ENCODE results near the gene CTAGE4. TPM values are rescaled to one million over a fixed set of nuclear protein-coding genes. Genes with fewer than 3 reads are reported as not detected.
"Not testable (repeated sequence)": the region's sequence is repeated elsewhere in the genome, so short reads cannot be mapped to it uniquely, and the experiment has no call there.

CTAGE4 gene, protein sequence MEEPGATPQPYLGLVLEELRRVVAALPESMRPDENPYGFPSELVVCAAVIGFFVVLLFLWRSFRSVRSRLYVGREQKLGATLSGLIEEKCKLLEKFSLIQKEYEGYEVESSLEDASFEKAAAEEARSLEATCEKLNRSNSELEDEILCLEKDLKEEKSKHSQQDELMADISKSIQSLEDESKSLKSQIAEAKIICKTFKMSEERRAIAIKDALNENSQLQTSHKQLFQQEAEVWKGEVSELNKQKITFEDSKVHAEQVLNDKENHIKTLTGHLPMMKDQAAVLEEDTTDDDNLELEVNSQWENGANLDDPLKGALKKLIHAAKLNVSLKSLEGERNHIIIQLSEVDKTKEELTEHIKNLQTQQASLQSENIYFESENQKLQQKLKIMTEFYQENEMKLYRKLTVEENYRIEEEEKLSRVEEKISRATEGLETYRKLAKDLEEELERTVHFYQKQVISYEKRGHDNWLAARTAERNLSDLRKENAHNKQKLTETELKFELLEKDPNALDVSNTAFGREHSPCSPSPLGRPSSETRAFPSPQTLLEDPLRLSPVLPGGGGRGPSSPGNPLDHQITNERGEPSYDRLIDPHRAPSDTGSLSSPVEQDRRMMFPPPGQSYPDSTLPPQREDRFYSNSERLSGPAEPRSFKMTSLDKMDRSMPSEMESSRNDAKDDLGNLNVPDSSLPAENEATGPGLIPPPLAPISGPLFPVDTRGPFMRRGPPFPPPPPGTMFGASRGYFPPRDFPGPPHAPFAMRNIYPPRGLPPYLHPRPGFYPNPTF
- total RNA-seq (7.8 TPM), polyA plus RNA-seq (0.27 TPM)

DNA sequence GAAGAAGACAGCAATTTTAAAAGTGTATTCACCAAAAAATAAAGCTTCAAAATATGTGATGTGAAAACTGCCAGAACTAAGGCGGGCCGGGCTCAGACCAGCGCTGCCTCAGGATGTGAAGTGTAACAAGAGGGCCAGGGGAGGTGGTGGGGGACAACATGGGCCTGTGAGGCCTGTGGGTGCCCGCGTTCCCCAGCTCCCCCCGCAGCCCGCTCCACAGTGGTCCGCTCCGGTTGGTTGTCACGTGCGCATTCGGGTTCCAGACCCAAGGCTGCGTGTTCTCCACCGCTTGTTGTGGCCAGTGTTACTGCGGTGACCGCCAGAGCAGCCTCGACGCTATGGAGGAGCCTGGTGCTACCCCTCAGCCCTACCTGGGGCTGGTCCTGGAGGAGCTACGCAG is at the start of gene CTAGE4:
CTAGE4 (plus strand) TSS at position 301 of the 400 bp plus-strand sequence; CDS start at position 339, 38 bp downstream.
- WGBS, result no CpG with 5 or more reads among the region's 19 CpGs
- not testable (repeated sequence) for H3K4me3 ChIP-seq (ENCODE audit: low read depth, low read length); H3K4me1 ChIP-seq (ENCODE audit: insufficient read depth); H3K36me3 ChIP-seq (ENCODE audit: insufficient read depth); DNase-seq (ENCODE audit: extremely low spot score); H3K27ac ChIP-seq (ENCODE audit: low read depth)

DNA sequence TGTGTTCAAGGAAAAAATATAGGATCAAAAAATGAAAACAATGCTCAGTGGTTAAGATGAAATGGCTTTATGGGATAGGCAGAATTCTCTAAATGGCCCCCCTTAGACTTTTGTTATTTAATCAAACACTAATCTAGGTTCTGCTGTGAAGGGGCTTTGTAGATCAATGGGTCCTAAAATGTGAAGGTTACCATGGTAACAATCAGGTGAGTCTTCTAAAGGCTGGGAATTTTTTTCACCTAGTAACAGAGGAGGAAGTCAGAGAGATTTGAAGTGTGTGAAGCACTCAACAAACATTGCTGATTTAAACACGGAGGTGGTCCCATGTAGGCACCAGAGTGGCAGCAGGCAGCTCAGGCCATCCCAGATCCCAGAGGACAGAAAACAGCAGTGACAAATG is 49.1 kb upstream of the CTAGE4 start:
- H3K4me1 ChIP-seq (ENCODE audit: insufficient read depth), result no peaks in the 10 kb centered on the region
- H3K4me3 ChIP-seq (ENCODE audit: low read depth, low read length), result no peak overlapping the region
- H3K27ac ChIP-seq (ENCODE audit: low read depth), result no peak overlapping the region
- WGBS, result 84% methylated on average over 1 of the region's 1 CpG
- no peaks in the 10 kb centered on the region for H3K36me3 ChIP-seq (ENCODE audit: insufficient read depth)
- no peak for DNase-seq (ENCODE audit: extremely low spot score)

DNA sequence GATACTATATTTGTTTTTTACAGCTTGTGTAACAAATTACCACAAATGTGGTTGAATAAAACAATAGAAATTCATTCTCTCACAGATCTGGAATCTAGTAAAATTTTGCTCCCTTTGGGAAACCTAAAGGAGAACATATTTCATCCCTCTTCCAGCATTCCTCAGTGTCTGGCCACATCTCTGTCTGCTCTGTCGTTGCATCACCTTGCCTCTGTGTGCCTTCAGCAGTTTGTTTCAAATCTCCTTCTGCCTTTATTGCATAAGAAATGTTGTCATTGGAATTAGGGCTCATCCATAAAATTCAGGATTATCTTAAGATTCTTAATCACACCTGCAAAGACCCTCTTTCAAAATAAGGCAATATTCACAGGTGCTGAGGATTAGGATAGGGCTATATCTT is 45.8 kb upstream of the CTAGE4 start:
- Histone ChIP-seq H3K4me3 (ENCODE audit: low read depth, low read length) (no peak overlapping the region), H3K36me3 (ENCODE audit: insufficient read depth) (no peaks in the 10 kb centered on the region), H3K4me1 (ENCODE audit: insufficient read depth) (no peaks in the 10 kb centered on the region), H3K27ac (ENCODE audit: low read depth) (no peak overlapping the region)
- no peak for DNase-seq (ENCODE audit: extremely low spot score)
- WGBS, result 55% methylated on average over 1 of the region's 1 CpG

DNA sequence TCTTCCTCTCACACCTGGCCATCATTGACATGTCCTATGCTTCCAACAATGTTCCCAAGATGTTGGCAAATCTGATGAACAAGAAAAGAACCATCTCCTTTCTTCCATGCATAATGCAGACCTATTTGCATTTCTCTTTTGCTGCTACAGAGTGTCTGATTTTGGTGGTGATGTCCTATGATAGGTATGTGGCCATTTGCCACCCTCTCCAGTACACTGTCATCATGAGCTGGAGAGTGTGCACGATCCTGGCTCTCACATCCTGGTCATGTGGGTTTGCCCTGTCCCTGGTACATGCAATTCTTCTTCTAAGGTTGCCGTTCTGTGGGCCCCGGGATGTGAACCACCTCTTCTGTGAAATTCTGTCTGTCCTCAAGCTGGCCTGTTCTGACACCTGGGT is 41.1 kb upstream of the CTAGE4 start:
- Histone ChIP-seq H3K27ac (ENCODE audit: low read depth) (no peak overlapping the region), H3K4me1 (ENCODE audit: insufficient read depth) (no peaks in the 10 kb centered on the region), H3K36me3 (ENCODE audit: insufficient read depth) (no peaks in the 10 kb centered on the region), H3K4me3 (ENCODE audit: low read depth, low read length) (no peak overlapping the region)
- 86% methylated on average over 3 of the region's 3 CpGs for WGBS
- DNase-seq (ENCODE audit: extremely low spot score), result no peak

DNA sequence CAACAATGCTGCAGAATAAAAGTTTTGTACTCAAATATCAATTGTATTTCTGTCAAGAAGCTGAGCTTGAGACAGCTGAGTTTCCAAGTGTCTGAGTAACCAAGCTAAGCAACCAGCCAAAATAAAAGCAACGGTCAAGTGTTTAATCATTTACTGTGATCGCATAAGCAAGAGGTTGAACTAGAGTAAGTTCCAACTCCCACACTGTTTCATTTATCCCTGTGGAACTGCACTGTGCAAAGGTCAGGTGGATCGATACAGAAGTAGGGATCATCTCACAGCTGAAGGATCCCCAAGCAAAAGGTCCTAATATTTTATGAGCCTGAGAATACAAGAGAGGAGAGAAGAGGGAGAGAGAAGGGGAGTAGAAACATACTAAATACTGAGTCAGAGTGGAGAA is 38.8 kb upstream of the CTAGE4 start:
- DNase-seq (ENCODE audit: extremely low spot score), result no peak
- WGBS, result 93% methylated on average over 3 of the region's 3 CpGs
- Histone ChIP-seq H3K4me1 (ENCODE audit: insufficient read depth) (no peaks in the 10 kb centered on the region), H3K27ac (ENCODE audit: low read depth) (no peak overlapping the region), H3K36me3 (ENCODE audit: insufficient read depth) (no peaks in the 10 kb centered on the region), H3K4me3 (ENCODE audit: low read depth, low read length) (no peak overlapping the region)

DNA sequence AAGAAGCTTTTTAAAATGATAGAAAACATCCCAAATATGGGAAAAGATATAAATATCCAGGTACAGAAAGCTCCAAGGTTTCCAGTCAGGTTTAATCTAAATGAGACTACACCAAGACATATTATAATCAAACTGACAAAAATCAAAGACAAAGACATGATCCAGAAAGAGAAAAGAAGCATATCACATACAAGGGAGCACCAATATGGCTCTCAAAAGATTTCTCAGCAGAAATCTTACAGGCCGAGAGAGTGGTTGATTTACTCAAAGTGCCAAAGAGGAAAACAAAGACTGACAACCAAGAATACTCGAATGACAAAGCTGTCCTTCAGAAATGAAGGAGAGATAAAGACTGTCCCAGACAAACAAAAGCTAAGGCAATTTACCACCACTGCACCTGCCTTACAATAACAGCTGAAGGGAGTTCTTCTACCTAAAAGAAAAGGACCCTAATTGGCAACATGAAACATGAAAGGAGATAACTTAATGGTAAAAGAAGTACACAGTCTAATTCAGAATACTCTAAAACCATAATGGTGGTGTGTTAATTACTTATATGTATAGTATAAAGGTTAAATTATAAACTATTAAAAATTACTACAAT is 34.9 kb upstream of the CTAGE4 start:
- WGBS, result 85% methylated on average over 2 of the region's 2 CpGs
- DNase-seq (ENCODE audit: extremely low spot score), result no peak
- H3K4me3 ChIP-seq (ENCODE audit: low read depth, low read length), result no peak overlapping the region
- no peaks in the 10 kb centered on the region for H3K4me1 ChIP-seq (ENCODE audit: insufficient read depth)
- H3K36me3 ChIP-seq (ENCODE audit: insufficient read depth), result no peaks in the 10 kb centered on the region
- H3K27ac ChIP-seq (ENCODE audit: low read depth), result no peak overlapping the region

DNA sequence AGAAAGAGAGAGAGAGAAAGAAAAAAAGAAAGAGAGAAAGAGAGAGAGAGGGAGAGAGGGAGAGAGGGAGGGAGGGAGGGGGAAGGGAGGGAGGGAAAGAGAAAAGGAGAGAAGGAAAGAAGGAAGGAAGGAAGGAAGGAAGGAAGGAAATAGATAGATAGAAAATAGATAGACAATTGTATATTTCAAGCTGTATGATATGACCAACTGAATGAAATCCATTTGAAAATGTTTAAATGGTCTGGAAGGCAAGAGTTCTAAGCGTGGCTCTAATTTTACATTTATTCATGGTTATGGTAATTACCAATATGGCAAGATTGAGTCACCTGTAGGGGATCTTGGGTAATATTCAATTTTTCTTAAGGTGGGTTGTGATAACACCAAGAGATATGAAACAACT is 24.4 kb upstream of the CTAGE4 start:
- Histone ChIP-seq H3K36me3 (ENCODE audit: insufficient read depth) (no peaks in the 10 kb centered on the region), H3K4me3 (ENCODE audit: low read depth, low read length) (no peak overlapping the region), H3K4me1 (ENCODE audit: insufficient read depth) (no peaks in the 10 kb centered on the region), H3K27ac (ENCODE audit: low read depth) (no peak overlapping the region)
- DNase-seq (ENCODE audit: extremely low spot score), result no peak
- 93% methylated on average over 1 of the region's 1 CpG for WGBS

DNA sequence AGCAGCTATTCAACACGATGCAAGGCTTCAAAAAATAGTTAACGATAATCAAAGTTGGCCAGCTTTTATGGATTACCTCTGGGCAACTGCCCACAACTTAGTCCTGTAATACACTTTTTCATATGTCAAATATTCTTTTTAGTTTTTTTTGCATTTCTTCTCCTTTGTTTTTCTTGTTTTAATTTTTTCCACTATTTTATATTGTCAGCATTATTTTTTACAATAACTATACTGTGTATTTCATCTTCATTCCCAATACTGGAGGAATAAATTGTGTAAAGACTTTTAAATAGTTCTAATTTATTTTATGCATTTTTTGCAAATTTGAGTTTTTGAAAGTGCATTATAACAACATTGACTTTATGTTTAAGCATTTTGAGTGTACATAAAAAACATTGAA is 18.5 kb upstream of the CTAGE4 start:
- Histone ChIP-seq H3K27ac (ENCODE audit: low read depth) (no peak overlapping the region), H3K4me3 (ENCODE audit: low read depth, low read length) (no peak overlapping the region), H3K4me1 (ENCODE audit: insufficient read depth) (no peaks in the 10 kb centered on the region), H3K36me3 (ENCODE audit: insufficient read depth) (no peaks in the 10 kb centered on the region)
- WGBS, result 76% methylated on average over 2 of the region's 2 CpGs
- no peak for DNase-seq (ENCODE audit: extremely low spot score)

DNA sequence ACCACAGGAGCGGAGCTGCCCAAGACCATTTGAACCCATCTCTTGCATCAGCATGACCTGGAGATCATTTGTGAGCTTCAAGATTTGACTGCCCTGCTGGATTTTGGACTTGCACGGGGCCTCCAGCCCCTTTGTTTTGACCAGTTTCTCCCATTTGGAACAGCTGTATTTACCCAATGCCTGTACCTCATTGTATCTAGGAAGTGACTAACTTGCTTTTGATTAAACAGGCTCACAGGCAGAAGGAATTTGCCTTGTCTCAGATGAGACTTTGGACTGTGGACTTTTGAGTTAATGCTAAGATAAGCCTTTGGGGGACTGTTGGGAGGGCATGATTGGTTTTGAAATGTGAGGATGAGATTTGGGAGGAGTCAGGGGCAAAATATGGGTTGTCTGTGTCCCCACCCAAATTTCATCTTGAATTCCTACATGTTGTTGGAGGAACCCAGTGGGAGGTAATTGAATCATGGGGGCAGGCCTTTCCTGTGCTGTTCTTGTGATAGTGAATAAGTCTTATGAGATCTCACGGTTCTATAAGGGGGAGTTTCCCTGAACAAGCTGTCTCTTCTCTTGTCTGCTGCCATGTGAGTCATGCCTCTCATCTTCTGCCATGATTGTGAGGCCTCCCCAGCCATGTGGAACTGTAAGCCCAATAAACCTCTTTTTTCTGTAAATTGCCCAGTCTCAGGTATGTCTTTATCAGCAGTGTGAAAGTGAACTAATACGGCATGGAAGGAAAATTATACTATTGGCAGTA is 11.5 kb upstream of the CTAGE4 start:
- H3K36me3 ChIP-seq (ENCODE audit: insufficient read depth); H3K27ac ChIP-seq (ENCODE audit: low read depth); H3K4me3 ChIP-seq (ENCODE audit: low read depth, low read length); DNase-seq (ENCODE audit: extremely low spot score); H3K4me1 ChIP-seq (ENCODE audit: insufficient read depth): not testable (repeated sequence)
- WGBS, result 76% methylated on average over 4 of the region's 4 CpGs

DNA sequence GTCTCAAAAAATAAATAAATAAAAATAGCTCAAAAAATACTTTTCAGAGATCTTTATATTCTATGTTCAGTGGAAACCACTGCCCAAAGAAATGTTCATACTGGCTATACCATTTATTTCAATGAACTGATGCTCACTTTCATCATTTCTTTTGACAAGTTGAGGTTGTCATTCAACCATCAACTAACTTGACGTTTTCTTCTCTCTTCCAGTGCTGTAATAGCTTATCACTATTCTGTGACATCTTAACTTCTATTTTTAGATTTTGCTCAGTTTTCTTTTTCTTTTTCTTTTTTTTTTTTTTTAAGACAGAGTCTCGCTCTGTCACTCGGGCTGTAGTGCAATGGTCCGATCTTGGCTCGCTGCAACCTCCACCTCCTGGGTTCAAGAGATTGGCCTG is 8.7 kb upstream of the CTAGE4 start:
- DNase-seq (ENCODE audit: extremely low spot score), result no peak
- WGBS, result 90% methylated on average over 5 of the region's 5 CpGs
- no peak overlapping the region for H3K4me3 ChIP-seq (ENCODE audit: low read depth, low read length)
- H3K27ac ChIP-seq (ENCODE audit: low read depth), result no peak overlapping the region
- no peaks in the 10 kb centered on the region for H3K4me1 ChIP-seq (ENCODE audit: insufficient read depth)
- no peaks in the 10 kb centered on the region for H3K36me3 ChIP-seq (ENCODE audit: insufficient read depth)

DNA sequence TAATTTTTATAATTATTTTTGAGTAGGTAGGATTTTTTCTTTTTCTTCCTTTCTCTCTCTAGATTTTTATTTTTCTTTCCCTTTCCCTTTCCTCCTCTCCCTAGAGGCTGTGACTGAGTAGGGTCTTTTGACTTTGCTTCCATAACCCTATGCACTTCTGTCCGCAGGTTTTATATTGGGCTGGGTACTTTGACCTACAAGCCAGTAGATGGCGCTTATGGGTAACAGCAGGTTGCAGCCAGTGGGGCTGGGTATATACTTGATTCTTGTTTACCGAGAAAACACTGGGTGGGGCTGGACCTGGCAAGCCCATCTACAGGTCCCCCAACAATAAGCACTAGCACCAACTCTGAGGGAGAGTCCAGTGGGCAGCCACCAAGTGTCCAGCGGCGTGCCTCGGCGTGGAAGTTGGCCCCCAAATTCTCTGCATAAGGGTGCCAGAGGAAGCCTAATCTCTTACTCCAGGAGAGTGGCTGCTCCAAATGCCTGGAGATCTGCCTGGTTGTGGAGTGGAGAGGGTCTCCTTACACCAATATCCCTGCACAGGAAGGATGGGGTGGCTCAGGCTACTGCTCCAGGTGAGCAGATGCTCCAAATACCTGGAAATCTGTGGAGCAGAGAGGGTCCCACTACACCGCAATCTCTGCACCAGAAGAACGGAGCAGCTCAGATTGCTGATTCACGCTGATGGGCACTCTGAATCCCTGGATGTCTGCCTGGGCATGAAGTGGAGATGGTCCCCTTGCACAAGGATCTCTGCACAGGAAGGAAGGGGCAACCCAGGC is 4.7 kb upstream of the CTAGE4 start:
- H3K36me3 ChIP-seq (ENCODE audit: insufficient read depth); DNase-seq (ENCODE audit: extremely low spot score): not testable (repeated sequence)
- WGBS, result 52% methylated on average over 10 of the region's 10 CpGs

DNA sequence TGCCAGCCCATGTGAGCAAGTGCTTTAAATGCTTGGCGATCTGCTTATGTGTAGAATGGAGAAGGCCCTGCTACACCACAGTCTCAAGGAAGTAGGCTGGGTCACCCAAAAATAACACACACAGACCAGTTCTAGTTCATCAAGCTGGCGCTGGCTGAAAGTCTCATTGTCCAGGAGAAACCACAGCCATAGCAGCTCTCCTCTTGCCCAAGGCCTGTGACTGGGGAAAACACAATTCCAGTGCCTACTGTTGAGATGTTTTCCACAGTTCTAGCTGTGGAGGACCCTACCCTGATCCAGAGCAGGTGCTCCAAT is 4.1 kb upstream of the CTAGE4 start:
- not testable (repeated sequence) for DNase-seq (ENCODE audit: extremely low spot score); H3K27ac ChIP-seq (ENCODE audit: low read depth); H3K4me1 ChIP-seq (ENCODE audit: insufficient read depth); H3K36me3 ChIP-seq (ENCODE audit: insufficient read depth); H3K4me3 ChIP-seq (ENCODE audit: low read depth, low read length)
- 96% methylated on average over 1 of the region's 2 CpGs for WGBS

More for the DNA sequence above, 4.7 kb upstream of the CTAGE4 start:
- H3K27ac ChIP-seq (ENCODE audit: low read depth); H3K4me3 ChIP-seq (ENCODE audit: low read depth, low read length); H3K4me1 ChIP-seq (ENCODE audit: insufficient read depth): not testable (repeated sequence)

DNA sequence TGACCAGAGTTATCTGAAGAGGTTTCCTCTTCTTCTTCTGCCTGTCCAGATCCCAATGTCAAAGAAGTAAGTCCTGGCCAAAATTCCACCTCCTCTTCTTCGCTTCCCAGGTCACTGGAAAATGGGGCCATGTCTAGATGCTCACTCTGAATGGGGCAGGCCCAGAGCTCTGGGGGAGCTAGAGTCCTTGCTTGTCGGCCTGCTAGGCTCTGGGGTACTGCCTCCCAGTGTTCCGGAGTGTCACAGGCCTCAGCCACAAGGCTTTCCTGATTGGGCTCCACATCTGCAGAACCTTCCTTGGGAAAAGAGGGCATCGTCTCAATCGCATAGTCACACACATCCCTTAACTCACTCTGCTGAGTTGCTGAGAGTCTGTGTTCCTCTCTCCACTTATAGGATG is 4.6 kb downstream of the CTAGE4 start:
- DNase-seq (ENCODE audit: extremely low spot score); H3K36me3 ChIP-seq (ENCODE audit: insufficient read depth): not testable (repeated sequence)
- WGBS, result no CpG with 5 or more reads among the region's 5 CpGs

More for the DNA sequence above, 4.6 kb downstream of the CTAGE4 start:
- not testable (repeated sequence) for H3K4me3 ChIP-seq (ENCODE audit: low read depth, low read length); H3K27ac ChIP-seq (ENCODE audit: low read depth); H3K4me1 ChIP-seq (ENCODE audit: insufficient read depth)
